Neural progenitor cell (in vitro differentiated cells): ENCODE measurements around the gene MUC12.

Experiments
- CTCF ChIP-seq: fragments of 200-600 bp; sonication (generic); IDR thresholded peaks from 2 replicates; pipeline ENCODE4 v1.5.1; 2017; ENCODE audit warnings: antibody characterized with exemption, mild to moderate bottlenecking
- EZH2 ChIP-seq: fragments of 200-600 bp; sonication (generic); IDR thresholded peaks from 2 replicates; pipeline ENCODE4 v1.6.1; 2017; ENCODE audit warnings: antibody characterized with exemption, mild to moderate bottlenecking, moderate library complexity

GRCh38 chr7:100968031-100968430 is 1.3 kb upstream of the MUC12 start:
- TF ChIP-seq CTCF (no peak), EZH2 (no peak)
